Measurements from ENCODE around the gene CCDC18.

The CCDC18 gene

GRCh38 chr1:93151474-93151873, 29.1 kb upstream of the CCDC18 start (continued):
- TF ChIP-seq, protein P1, sequence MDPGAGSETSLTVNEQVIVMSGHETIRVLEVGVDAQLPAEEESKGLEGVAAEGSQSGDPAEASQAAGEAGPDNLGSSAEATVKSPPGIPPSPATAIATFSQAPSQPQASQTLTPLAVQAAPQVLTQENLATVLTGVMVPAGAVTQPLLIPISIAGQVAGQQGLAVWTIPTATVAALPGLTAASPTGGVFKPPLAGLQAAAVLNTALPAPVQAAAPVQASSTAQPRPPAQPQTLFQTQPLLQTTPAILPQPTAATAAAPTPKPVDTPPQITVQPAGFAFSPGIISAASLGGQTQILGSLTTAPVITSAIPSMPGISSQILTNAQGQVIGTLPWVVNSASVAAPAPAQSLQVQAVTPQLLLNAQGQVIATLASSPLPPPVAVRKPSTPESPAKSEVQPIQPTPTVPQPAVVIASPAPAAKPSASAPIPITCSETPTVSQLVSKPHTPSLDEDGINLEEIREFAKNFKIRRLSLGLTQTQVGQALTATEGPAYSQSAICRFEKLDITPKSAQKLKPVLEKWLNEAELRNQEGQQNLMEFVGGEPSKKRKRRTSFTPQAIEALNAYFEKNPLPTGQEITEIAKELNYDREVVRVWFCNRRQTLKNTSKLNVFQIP (CRISPR knock-in tag; IDR thresholded peaks at IDR 0.05; ENCODE audit: borderline replicate concordance, low read depth): no peak
- TF ChIP-seq ZNF8 (CRISPR knock-in tag; IDR thresholded peaks at IDR 0.05) (no peak), ARNTL (CRISPR knock-in tag; IDR thresholded peaks at IDR 0.05; ENCODE audit: borderline replicate concordance, low read depth) (no peak)

DNA sequence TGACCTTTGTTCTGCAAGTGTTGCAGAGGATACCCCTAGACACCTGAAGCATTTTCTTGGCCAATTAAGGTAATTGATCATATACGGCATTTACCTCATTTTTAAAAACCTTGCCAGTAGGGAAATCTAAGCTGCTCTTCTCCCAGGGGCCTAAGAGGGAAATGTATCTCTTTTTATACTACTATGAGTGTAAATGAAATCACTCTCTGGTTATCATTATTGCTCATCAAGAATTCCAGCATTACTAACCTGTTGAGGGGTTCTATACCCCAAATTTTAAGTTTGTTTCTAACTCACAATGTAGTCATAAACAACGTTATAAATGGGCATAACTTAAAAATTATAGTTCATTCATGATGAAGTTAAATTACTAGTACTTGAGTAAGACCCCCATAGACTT, 27.7 kb upstream of the CCDC18 start:
- no peak for ATAC-seq
- TF ChIP-seq ARNTL (CRISPR knock-in tag; IDR thresholded peaks at IDR 0.05; ENCODE audit: borderline replicate concordance, low read depth) (no peak), ESRRG (CRISPR knock-in tag; IDR thresholded peaks at IDR 0.05) (no peak), ZFP30 (CRISPR knock-in tag; IDR thresholded peaks at IDR 0.05) (no peak), PPARA (CRISPR knock-in tag; IDR thresholded peaks at IDR 0.05; ENCODE audit: borderline replicate concordance) (no peak), ZC3H10 (CRISPR knock-in tag; IDR thresholded peaks at IDR 0.05) (no peak), ZNF70 (CRISPR knock-in tag; IDR thresholded peaks at IDR 0.05) (no peak), SNAI2 (CRISPR knock-in tag; IDR thresholded peaks at IDR 0.05) (no peak), BACH2 (CRISPR knock-in tag; IDR thresholded peaks at IDR 0.05; ENCODE audit: borderline replicate concordance) (no peak)
- TF ChIP-seq, protein P1 (CRISPR knock-in tag; IDR thresholded peaks at IDR 0.05; ENCODE audit: borderline replicate concordance, low read depth): no peak
- TF ChIP-seq, protein P2, sequence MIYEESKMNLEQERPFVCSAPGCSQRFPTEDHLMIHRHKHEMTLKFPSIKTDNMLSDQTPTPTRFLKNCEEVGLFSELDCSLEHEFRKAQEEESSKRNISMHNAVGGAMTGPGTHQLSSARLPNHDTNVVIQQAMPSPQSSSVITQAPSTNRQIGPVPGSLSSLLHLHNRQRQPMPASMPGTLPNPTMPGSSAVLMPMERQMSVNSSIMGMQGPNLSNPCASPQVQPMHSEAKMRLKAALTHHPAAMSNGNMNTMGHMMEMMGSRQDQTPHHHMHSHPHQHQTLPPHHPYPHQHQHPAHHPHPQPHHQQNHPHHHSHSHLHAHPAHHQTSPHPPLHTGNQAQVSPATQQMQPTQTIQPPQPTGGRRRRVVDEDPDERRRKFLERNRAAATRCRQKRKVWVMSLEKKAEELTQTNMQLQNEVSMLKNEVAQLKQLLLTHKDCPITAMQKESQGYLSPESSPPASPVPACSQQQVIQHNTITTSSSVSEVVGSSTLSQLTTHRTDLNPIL (CRISPR knock-in tag; IDR thresholded peaks at IDR 0.05; ENCODE audit: low read depth): no peak
- TF ChIP-seq, protein P3, sequence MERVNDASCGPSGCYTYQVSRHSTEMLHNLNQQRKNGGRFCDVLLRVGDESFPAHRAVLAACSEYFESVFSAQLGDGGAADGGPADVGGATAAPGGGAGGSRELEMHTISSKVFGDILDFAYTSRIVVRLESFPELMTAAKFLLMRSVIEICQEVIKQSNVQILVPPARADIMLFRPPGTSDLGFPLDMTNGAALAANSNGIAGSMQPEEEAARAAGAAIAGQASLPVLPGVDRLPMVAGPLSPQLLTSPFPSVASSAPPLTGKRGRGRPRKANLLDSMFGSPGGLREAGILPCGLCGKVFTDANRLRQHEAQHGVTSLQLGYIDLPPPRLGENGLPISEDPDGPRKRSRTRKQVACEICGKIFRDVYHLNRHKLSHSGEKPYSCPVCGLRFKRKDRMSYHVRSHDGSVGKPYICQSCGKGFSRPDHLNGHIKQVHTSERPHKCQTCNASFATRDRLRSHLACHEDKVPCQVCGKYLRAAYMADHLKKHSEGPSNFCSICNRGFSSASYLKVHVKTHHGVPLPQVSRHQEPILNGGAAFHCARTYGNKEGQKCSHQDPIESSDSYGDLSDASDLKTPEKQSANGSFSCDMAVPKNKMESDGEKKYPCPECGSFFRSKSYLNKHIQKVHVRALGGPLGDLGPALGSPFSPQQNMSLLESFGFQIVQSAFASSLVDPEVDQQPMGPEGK (CRISPR knock-in tag; IDR thresholded peaks at IDR 0.05; ENCODE audit: borderline replicate concordance): no peak
- TF ChIP-seq, protein P4, sequence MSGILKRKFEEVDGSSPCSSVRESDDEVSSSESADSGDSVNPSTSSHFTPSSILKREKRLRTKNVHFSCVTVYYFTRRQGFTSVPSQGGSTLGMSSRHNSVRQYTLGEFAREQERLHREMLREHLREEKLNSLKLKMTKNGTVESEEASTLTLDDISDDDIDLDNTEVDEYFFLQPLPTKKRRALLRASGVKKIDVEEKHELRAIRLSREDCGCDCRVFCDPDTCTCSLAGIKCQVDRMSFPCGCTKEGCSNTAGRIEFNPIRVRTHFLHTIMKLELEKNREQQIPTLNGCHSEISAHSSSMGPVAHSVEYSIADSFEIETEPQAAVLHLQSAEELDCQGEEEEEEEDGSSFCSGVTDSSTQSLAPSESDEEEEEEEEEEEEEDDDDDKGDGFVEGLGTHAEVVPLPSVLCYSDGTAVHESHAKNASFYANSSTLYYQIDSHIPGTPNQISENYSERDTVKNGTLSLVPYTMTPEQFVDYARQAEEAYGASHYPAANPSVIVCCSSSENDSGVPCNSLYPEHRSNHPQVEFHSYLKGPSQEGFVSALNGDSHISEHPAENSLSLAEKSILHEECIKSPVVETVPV (CRISPR knock-in tag; IDR thresholded peaks at IDR 0.05): no peak

DNA sequence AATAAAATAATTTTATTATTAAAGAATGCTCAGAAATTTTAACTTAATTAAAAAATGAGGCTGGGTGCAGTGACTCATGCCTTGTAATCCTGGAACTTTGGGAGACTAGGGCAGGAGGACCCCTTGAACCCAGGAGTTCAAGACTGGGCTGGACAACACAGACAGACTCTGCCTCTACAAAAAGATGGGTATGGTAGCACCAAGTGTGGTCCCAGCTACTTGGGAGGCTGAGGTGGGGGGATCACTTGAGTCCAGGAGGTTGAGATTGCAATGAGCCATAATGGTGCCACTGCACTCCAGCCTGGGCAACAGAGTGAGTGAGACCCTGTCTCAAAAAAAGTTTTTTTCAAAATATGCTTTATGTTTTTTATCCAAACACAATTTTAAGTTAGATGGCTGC, 25.6 kb upstream of the CCDC18 start:
- TF ChIP-seq SNAI2 (CRISPR knock-in tag; IDR thresholded peaks at IDR 0.05) (no peak), ZNF8 (CRISPR knock-in tag; IDR thresholded peaks at IDR 0.05) (no peak), ARNTL (CRISPR knock-in tag; IDR thresholded peaks at IDR 0.05; ENCODE audit: borderline replicate concordance, low read depth) (no peak), GLIS3 (CRISPR knock-in tag; IDR thresholded peaks at IDR 0.05) (no peak), ZNF565 (CRISPR knock-in tag; conservative IDR thresholded peaks at IDR 0.05; ENCODE audit: low read depth) (no peak), TSHZ2 (CRISPR knock-in tag; IDR thresholded peaks at IDR 0.05) (no peak), CSDC2 (CRISPR knock-in tag; IDR thresholded peaks at IDR 0.05) (no peak), ZFP3 (CRISPR knock-in tag; IDR thresholded peaks at IDR 0.05) (no peak), TOX (CRISPR knock-in tag; IDR thresholded peaks at IDR 0.05; ENCODE audit: borderline replicate concordance) (no peak), TCF4 (CRISPR knock-in tag; IDR thresholded peaks at IDR 0.05; ENCODE audit: borderline replicate concordance) (no peak), OSR1 (CRISPR knock-in tag; IDR thresholded peaks at IDR 0.05) (no peak), ZFP30 (CRISPR knock-in tag; IDR thresholded peaks at IDR 0.05) (no peak)
- TF ChIP-seq, protein P4 (CRISPR knock-in tag; IDR thresholded peaks at IDR 0.05): no peak
- TF ChIP-seq, protein P1 (CRISPR knock-in tag; IDR thresholded peaks at IDR 0.05; ENCODE audit: borderline replicate concordance, low read depth): no peak

More for the DNA sequence above, 25.6 kb upstream of the CCDC18 start:
- ATAC-seq: no peak
